H1 (cell line): ENCODE measurements around the gene RIMKLA.

Source experiments
- ATF2 ChIP-seq: IDR thresholded peaks from 2 replicates; pipeline ENCODE4 v1.6.1; 2012; ENCODE audit warnings: low read length, inconsistent platforms
- CREB1 ChIP-seq: IDR thresholded peaks from 2 replicates; pipeline ENCODE4 v1.6.1; 2012; ENCODE audit warnings: inconsistent platforms
- CTCF ChIP-seq, 3 experiments: IDR thresholded peaks; 1 replicate in 2 of 3; 2 replicates in 1 of 3; pipeline versions ENCODE4 v1.5.1 to v1.6.1; 2011; ENCODE audit warnings: low read length in 3 of 3, mild to moderate bottlenecking in 3 of 3, inconsistent platforms in 2 of 3, low read depth in 1 of 3, moderate library complexity in 1 of 3; ENCODE audit not compliant: insufficient read depth in 1 of 3; ENCODE audit errors: control extremely low read depth in 1 of 3
- EP300 ChIP-seq, 2 experiments: IDR thresholded peaks; 1 replicate in 1 of 2; 2 replicates in 1 of 2; pipeline ENCODE4 v1.6.1; 2011 to 2012; ENCODE audit warnings: low read depth in 2 of 2, low read length in 2 of 2, mild to moderate bottlenecking in 2 of 2, borderline replicate concordance in 1 of 2, inconsistent platforms in 1 of 2, moderate library complexity in 1 of 2
- HDAC2 ChIP-seq, 2 experiments: fragments of 300-600 bp in 1 of 2; sonication (generic) in 1 of 2; IDR thresholded peaks; 2 replicates each; pipeline ENCODE4 v1.6.1; 2011 to 2012; ENCODE audit warnings: low read depth in 2 of 2, low read length in 2 of 2, mild to moderate bottlenecking in 2 of 2, moderate library complexity in 2 of 2, borderline replicate concordance in 1 of 2, inconsistent platforms in 1 of 2
- JUN ChIP-seq: IDR thresholded peaks from 2 replicates; pipeline ENCODE4 v1.6.1; 2011; ENCODE audit warnings: low read depth, mild to moderate bottlenecking, improper control_type of control experiment, low read length
- POLR2A ChIP-seq, 2 experiments: IDR thresholded peaks; 1 replicate in 1 of 2; 2 replicates in 1 of 2; pipeline ENCODE4 v1.6.1; 2011; ENCODE audit warnings: low read depth in 2 of 2, low read length in 2 of 2, mild to moderate bottlenecking in 2 of 2; ENCODE audit errors: control extremely low read depth in 1 of 2
- POLR2AphosphoS5 ChIP-seq: IDR thresholded peaks from 2 replicates; pipeline ENCODE4 v1.6.1; 2011; ENCODE audit warnings: low read depth, low read length
- SAP30 ChIP-seq: fragments of 300-600 bp; sonication (generic); IDR thresholded peaks from 2 replicates; pipeline ENCODE4 v1.7.1; 2012; ENCODE audit warnings: low read length, moderate library complexity, mild to moderate bottlenecking, inconsistent platforms; ENCODE audit not compliant: insufficient read depth, insufficient replicate concordance
- SIN3A ChIP-seq, 2 experiments: IDR thresholded peaks in 1 of 2; conservative IDR thresholded peaks in 1 of 2; 2 replicates each; pipeline ENCODE4 v1.6.1; 2011 to 2012; ENCODE audit warnings: low read length in 2 of 2, improper control_type of control experiment in 1 of 2, low read depth in 1 of 2, mild to moderate bottlenecking in 1 of 2
- TAF1 ChIP-seq: IDR thresholded peaks from 2 replicates; pipeline ENCODE4 v1.6.1; 2011; ENCODE audit warnings: mild to moderate bottlenecking, low read depth, low read length
- YY1 ChIP-seq: IDR thresholded peaks from 2 replicates; pipeline ENCODE4 v1.6.1; 2011; ENCODE audit warnings: low read depth, mild to moderate bottlenecking, low read length

GRCh38 chr1:42335809-42336518 is 44.6 kb upstream of the RIMKLA start:
- no peak for TF ChIP-seq CTCF (IDR thresholded peaks at IDR 0.05; ENCODE audit: control extremely low read depth in 1 of 3, insufficient read depth in 1 of 3, low read depth in 1 of 3, low read length in 3 of 3)
- TF ChIP-seq SIN3A (conservative IDR thresholded peaks at IDR 0.05 in 1 of 2, IDR thresholded peaks at IDR 0.05 in 1 of 2; ENCODE audit: low read depth in 1 of 2, low read length in 2 of 2) = no peak
- TF ChIP-seq POLR2A (IDR thresholded peaks at IDR 0.05; ENCODE audit: control extremely low read depth in 1 of 2, low read depth in 2 of 2, low read length in 2 of 2) = no peak
- no peak for TF ChIP-seq CREB1
- no peak for TF ChIP-seq SAP30
- no peak for TF ChIP-seq YY1
- TF ChIP-seq JUN = no peak
- no peak for TF ChIP-seq EP300 (IDR thresholded peaks at IDR 0.05; ENCODE audit: borderline replicate concordance in 1 of 2, low read depth in 2 of 2, low read length in 2 of 2)
- TF ChIP-seq TAF1 = no peak
- no peak for TF ChIP-seq POLR2AphosphoS5
- TF ChIP-seq ATF2 = no peak
- TF ChIP-seq HDAC2 (IDR thresholded peaks at IDR 0.05; ENCODE audit: borderline replicate concordance in 1 of 2, low read depth in 2 of 2, low read length in 2 of 2) = no peak
